Neural crest cell (in vitro differentiated cells): ENCODE data around the gene SERTAD2. TPM values are rescaled to one million over a fixed set of nuclear protein-coding genes. Genes with fewer than 3 reads are reported as not detected.

ENCODE experiments used
- DNase-seq: peaks from one replicate; pipeline ENCODE4 v3.0.0; 2021; ENCODE audit warnings: low read depth, mixed read lengths, low spot score
- H3K27ac Mint-ChIP-seq: one replicate; pipeline ENCODE4 v1.8.0; 2021; ENCODE audit warnings: mild to moderate bottlenecking, mixed read lengths; ENCODE audit not compliant: unreplicated experiment
- H3K27me3 Mint-ChIP-seq: 2 replicates; pipeline ENCODE4 v1.8.0; 2021; ENCODE audit warnings: low read depth, mild to moderate bottlenecking, mixed read lengths
- H3K36me3 Mint-ChIP-seq: 2 replicates; pipeline ENCODE4 v1.8.0; 2021; ENCODE audit warnings: low read depth, mild to moderate bottlenecking, mixed read lengths
- H3K4me1 Mint-ChIP-seq: 2 replicates; pipeline ENCODE4 v1.8.0; 2021; ENCODE audit warnings: mixed read lengths
- H3K4me3 Mint-ChIP-seq: one replicate; pipeline ENCODE4 v1.8.0; 2021; ENCODE audit warnings: mild to moderate bottlenecking, mixed read lengths
- H3K9me3 Mint-ChIP-seq: 2 replicates; pipeline ENCODE4 v1.8.0; 2021; ENCODE audit warnings: mixed read lengths
- total RNA-seq: library from RNA; stranded (reverse); gene quantifications from 2 replicates; pipeline ENCODE4 v1.2.1, GENCODE V29; 2021
- TF ChIP-seq, protein P1 (sequence below): fragments of 200-600 bp; sonication (generic); conservative IDR thresholded peaks from 2 replicates; pipeline ENCODE4 v1.5.0; 2021; ENCODE audit warnings: antibody characterized with exemption, mild to moderate bottlenecking

The SERTAD2 gene
- total RNA-seq, 1 donor from 2014 or later, result 16.8 TPM

- Mint-ChIP-seq H3K36me3 (peaks cover 15% of the 10 kb centered on the region), H3K27me3 (no peaks in the 10 kb centered on the region), H3K4me1 (peaks cover 81% of the 10 kb centered on the region), H3K4me3 (peak overlapping the region; percentile 2), H3K27ac (peak overlapping the region; percentile 85), H3K9me3 (no peaks in the 10 kb centered on the region)
- no peak for DNase-seq
- TF ChIP-seq, protein P1, sequence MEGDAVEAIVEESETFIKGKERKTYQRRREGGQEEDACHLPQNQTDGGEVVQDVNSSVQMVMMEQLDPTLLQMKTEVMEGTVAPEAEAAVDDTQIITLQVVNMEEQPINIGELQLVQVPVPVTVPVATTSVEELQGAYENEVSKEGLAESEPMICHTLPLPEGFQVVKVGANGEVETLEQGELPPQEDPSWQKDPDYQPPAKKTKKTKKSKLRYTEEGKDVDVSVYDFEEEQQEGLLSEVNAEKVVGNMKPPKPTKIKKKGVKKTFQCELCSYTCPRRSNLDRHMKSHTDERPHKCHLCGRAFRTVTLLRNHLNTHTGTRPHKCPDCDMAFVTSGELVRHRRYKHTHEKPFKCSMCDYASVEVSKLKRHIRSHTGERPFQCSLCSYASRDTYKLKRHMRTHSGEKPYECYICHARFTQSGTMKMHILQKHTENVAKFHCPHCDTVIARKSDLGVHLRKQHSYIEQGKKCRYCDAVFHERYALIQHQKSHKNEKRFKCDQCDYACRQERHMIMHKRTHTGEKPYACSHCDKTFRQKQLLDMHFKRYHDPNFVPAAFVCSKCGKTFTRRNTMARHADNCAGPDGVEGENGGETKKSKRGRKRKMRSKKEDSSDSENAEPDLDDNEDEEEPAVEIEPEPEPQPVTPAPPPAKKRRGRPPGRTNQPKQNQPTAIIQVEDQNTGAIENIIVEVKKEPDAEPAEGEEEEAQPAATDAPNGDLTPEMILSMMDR, result no peak
Observed at GRCh38 chr2:64635976-64636911, 17.5 kb downstream of the SERTAD2 start.

DNA sequence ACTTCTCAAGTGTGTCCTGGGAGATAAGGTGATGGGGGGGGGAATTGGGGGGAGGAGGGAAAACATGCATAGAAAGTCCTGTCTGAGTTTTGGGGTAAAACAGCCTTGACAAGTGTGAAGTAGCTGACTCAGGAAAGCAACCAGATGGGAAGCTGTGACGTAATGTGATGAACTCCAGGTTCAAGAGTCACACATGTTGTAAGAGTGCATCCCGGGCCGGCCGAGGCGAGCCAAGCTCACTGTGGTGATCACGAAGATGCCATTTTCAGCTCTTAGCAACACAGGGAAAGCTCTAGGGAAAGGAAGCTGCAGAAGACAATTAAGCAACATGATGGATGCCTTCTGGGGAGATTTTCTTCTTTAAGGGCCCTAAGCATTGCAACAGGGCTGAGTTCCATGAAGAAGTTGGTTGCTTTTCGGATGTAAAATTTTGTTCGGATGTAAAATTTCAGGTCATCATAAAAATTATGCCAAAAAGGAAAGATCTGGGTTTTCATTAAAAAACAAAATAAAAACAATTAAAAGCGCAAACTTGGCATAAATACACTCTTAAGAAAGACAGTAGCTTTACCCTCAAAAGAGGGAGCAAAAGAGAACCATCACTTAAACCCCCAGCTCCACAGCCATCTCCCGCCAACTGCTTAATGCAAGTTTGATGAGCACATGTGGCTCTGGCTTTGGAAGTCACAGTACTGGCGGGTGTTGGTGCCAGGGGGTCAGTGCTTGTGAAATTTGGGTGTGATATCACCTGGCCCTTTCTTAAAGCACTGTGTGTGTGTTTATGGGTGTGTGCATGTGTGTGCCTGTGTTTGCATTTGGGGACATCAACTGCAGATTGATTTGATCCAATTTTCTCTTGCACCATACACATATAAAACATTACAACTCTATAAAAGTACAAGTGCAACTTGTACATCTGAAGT lies 19.1 kb downstream of the SERTAD2 start:
- Mint-ChIP-seq H3K36me3 (peaks cover 22% of the 10 kb centered on the region), H3K4me1 (peaks cover 72% of the 10 kb centered on the region), H3K9me3 (no peaks in the 10 kb centered on the region), H3K27me3 (no peaks in the 10 kb centered on the region), H3K27ac (no peak overlapping the region), H3K4me3 (peak overlapping the region; percentile 26)
- TF ChIP-seq, protein P1, result no peak
- DNase-seq, result no peak

- TF ChIP-seq, protein P1, result no peak
- no peak overlapping the region for H3K4me3 Mint-ChIP-seq
- H3K27ac Mint-ChIP-seq, result no peak overlapping the region
- peaks cover 22% of the 10 kb centered on the region for H3K36me3 Mint-ChIP-seq
- H3K27me3 Mint-ChIP-seq, result no peaks in the 10 kb centered on the region
- peaks cover 72% of the 10 kb centered on the region for H3K4me1 Mint-ChIP-seq
- H3K9me3 Mint-ChIP-seq, result no peaks in the 10 kb centered on the region
- no peak for DNase-seq
Observed at GRCh38 chr2:64632835-64633819, 20.6 kb downstream of the SERTAD2 start.

DNA sequence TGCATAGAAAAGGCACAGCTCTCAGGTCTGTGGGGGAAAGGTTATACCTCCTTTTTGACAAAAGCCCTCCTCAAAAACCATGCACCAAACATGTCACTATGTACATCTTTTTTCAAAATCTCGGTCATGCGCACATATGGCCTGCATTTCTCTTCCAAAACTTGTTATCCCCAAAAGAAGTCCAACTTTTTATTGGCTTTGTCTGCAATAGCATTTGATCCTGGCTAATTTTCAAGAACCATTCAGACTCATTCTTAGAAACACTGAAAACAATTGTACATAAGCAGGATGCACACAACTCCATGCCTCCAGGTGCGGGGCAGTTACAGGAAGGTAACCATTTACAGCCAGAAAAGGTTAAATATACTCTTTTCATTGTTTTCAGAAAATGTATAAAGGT lies 21.9 kb downstream of the SERTAD2 start:
- Mint-ChIP-seq H3K36me3 (peaks cover 22% of the 10 kb centered on the region), H3K4me3 (no peak overlapping the region), H3K27me3 (no peaks in the 10 kb centered on the region), H3K4me1 (peaks cover 72% of the 10 kb centered on the region), H3K9me3 (no peaks in the 10 kb centered on the region), H3K27ac (peak overlapping the region; percentile 24)
- TF ChIP-seq, protein P1, result no peak
- DNase-seq, result no peak
